Transverse colon (tissue), 3 donors: ENCODE measurements around the gene SP5.

Experiments
- CTCF ChIP-seq, 5 experiments: fragments of 200-600 bp in 3 of 5; fragments of 450-650 bp in 2 of 5; sonication (generic) in 3 of 5; IDR thresholded peaks; 1 replicate in 2 of 5; 2 replicates in 3 of 5; pipeline ENCODE4 v1.5.1; 2016 to 2017; ENCODE audit warnings: antibody characterized with exemption in 5 of 5, inconsistent platforms in 3 of 5, mild to moderate bottlenecking in 2 of 5, moderate library complexity in 1 of 5
- EP300 ChIP-seq: sonication (generic); formaldehyde crosslinking; IDR thresholded peaks from one replicate; pipeline ENCODE4 v1.6.1; 2017; ENCODE audit warnings: antibody characterized with exemption, low read depth

- TF ChIP-seq EP300, result no peak
- TF ChIP-seq CTCF (IDR thresholded peaks at IDR 0.05), result no peak
Measured at GRCh38 chr2:170737406-170737805, 22.3 kb downstream of the SP5 start.
